ENCODE measurements around the gene DNAJB14. TPM values are rescaled to one million over a fixed set of nuclear protein-coding genes. Genes with fewer than 3 reads are reported as not detected.
A peak's percentile ranks its signal among the peaks of the same experiment; 100 is the strongest.

Gene DNAJB14
- total RNA-seq, 1 donor from 2014 or later, result 37.0 TPM

DNA sequence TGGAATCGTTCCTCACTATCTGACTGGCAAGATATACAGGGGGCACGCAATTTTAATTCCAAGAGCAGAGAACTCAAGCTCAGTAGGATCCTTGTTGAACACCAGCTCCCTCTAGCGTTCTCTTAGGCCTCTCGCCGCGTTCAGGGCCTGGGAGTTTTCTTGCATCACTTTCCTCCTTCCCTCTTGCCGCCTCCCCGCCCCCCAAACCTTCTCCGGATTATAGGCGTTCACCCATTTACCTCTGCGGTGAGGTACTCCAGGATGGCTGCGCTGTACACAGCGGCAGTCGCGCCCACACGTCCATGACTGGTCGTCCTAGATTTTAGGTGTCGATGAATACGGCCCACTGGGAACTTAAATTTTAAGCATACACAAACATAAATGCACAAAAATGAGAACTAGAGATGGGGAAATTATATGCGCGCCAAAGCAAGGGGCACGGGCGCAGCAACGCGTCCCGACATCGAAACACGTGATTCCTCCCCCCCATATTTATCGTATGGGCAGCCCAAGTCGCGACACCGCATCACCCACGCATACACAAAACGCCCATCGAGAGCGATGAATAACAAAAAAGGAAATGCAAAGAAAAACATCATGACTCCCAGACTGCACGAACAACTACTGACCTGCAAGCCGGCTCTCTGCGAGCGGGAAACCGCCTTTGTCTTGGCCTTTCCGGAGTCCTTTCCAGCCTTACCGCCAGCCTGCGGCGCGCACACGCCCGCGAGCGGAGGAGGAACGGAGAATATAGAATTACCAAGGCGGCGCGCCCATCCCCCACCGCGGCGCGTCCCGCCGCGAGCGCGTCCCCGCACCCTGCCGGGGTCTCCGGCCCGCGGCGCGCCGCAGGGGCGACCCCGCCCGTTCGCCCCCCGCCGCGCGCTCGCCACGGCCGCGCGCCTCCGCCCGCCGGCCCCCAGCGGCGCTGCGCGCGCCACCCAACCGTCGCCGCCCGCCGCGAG, 2.9 kb upstream of the DNAJB14 start:
- Mint-ChIP-seq H3K27ac (ENCODE audit: unreplicated experiment) (no peak overlapping the region), H3K36me3 (ENCODE audit: low read depth) (peaks cover 19% of the 10 kb centered on the region), H3K9me3 (no peaks in the 10 kb centered on the region), H3K4me1 (peaks cover 31% of the 10 kb centered on the region), H3K4me3 (no peak overlapping the region), H3K27me3 (ENCODE audit: low read depth) (peaks cover 6% of the 10 kb centered on the region)
- peak; percentile 81 for DNase-seq (ENCODE audit: low read depth, low spot score)
- TF ChIP-seq, protein P1, sequence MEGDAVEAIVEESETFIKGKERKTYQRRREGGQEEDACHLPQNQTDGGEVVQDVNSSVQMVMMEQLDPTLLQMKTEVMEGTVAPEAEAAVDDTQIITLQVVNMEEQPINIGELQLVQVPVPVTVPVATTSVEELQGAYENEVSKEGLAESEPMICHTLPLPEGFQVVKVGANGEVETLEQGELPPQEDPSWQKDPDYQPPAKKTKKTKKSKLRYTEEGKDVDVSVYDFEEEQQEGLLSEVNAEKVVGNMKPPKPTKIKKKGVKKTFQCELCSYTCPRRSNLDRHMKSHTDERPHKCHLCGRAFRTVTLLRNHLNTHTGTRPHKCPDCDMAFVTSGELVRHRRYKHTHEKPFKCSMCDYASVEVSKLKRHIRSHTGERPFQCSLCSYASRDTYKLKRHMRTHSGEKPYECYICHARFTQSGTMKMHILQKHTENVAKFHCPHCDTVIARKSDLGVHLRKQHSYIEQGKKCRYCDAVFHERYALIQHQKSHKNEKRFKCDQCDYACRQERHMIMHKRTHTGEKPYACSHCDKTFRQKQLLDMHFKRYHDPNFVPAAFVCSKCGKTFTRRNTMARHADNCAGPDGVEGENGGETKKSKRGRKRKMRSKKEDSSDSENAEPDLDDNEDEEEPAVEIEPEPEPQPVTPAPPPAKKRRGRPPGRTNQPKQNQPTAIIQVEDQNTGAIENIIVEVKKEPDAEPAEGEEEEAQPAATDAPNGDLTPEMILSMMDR (conservative IDR thresholded peaks at IDR 0.05), result peak; percentile 85

DNA sequence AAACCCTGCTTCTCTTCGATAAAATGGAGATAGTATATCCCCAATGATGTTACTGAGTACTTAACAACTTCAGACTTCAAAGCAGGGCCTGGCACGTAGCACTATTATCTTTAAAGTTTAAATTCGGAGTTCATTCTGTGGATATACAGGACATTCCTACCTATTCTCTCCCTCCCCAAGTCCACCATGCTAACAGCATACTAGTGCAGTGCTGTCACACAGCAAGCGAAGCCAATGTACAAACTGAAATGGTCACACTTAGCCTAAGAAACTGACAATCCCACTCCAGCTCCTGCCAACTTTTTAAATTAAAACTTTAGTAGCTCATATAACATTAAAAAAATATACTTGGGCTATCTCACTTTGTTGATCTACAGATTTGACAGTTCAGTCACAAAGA, 1.2 kb upstream of the DNAJB14 start:
- H3K4me3 Mint-ChIP-seq, result no peak overlapping the region
- H3K36me3 Mint-ChIP-seq (ENCODE audit: low read depth), result peaks cover 24% of the 10 kb centered on the region
- peaks cover 6% of the 10 kb centered on the region for H3K27me3 Mint-ChIP-seq (ENCODE audit: low read depth)
- peaks cover 46% of the 10 kb centered on the region for H3K4me1 Mint-ChIP-seq
- no peak for DNase-seq (ENCODE audit: low read depth, low spot score)
- TF ChIP-seq, protein P1 (conservative IDR thresholded peaks at IDR 0.05), result no peak
- no peaks in the 10 kb centered on the region for H3K9me3 Mint-ChIP-seq
- H3K27ac Mint-ChIP-seq (ENCODE audit: unreplicated experiment), result no peak overlapping the region

DNA sequence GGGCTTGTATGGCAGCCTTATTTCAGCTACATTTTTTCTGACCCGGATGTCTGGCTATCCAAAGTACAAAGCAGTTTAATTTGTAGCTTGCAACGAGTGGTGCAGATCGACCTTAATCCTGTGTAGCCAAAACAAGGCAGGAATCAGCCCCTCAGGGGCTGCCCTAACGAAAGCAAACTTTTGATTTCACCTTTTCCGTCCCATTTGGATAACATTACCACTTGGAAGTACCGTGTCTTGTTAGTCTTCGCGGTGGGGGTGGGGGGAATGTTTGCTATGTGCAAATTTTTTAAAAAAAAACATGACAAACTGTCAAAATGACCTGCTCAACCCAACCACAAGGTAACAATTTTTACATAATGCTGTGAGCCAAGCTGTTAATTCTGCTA, 766 bp upstream of the DNAJB14 start:
- H3K4me1 Mint-ChIP-seq, result peaks cover 47% of the 10 kb centered on the region
- no peak for DNase-seq (ENCODE audit: low read depth, low spot score)
- TF ChIP-seq, protein P1 (conservative IDR thresholded peaks at IDR 0.05), result no peak

DNA sequence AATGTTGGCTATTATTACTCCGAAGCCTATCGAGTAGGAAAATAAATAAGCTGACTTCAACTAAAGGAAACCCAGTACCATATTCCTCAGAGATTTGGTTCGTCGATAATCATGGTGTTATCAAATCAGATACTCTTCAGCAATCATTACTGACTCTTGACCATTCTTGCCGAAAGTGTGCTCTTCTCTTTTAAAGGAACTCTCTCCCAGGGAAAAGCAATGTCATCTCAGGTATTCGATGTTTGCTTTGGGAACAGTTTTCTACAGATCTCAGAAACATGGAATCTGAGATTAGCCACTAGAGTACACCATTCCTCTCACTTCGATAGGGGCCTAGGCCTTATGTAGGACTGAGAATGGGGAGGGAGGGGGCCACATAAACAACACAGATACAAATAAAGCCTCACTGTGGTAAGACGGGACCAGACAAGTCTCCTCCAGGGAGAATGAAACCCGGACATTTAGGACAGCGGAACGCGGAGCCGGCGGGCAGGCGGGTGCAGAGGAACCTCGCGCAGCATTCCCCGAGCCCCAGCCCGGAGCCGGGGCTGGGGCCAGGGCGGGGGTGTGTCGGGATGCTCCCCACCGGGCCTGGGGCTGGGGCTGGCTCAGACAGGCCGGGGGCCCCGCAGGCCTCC, 581 bp downstream of the DNAJB14 start:
- peaks cover 6% of the 10 kb centered on the region for H3K27me3 Mint-ChIP-seq (ENCODE audit: low read depth)
- peak overlapping the region; percentile 99 for H3K4me3 Mint-ChIP-seq
- peaks cover 47% of the 10 kb centered on the region for H3K4me1 Mint-ChIP-seq
- DNase-seq (ENCODE audit: low read depth, low spot score), result no peak
- H3K36me3 Mint-ChIP-seq (ENCODE audit: low read depth), result peaks cover 28% of the 10 kb centered on the region
- TF ChIP-seq, protein P1 (conservative IDR thresholded peaks at IDR 0.05), result no peak
- peak overlapping the region; percentile 98 for H3K27ac Mint-ChIP-seq (ENCODE audit: unreplicated experiment)
- no peaks in the 10 kb centered on the region for H3K9me3 Mint-ChIP-seq

More for the DNA sequence above, 766 bp upstream of the DNAJB14 start:
- Mint-ChIP-seq H3K36me3 (ENCODE audit: low read depth) (peaks cover 24% of the 10 kb centered on the region), H3K27me3 (ENCODE audit: low read depth) (peaks cover 6% of the 10 kb centered on the region), H3K9me3 (no peaks in the 10 kb centered on the region), H3K4me3 (no peak overlapping the region), H3K27ac (ENCODE audit: unreplicated experiment) (peak overlapping the region; percentile 96)

DNA sequence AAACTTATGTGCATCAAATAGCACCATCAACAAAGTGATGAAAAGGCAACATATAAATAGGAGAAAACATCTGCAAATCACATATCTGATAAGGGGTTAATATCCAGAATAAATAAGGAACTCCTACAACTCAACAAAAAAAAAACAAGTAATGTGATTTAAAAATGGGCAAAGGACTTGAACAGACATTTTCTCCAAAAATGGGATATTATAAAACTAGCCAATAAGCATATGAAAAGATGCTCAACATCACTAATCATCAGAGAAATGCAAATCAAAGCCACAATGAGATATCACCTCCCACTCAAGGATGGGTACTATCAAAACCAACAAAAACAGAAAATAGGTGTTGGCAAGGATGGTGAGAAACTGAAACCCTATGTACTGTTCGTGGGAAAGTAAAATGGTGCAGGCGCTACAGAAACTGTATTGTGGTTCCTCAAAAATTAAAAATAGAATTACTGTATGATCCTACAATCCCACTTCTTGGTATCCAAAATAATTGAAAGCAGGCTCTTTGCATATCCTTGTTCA, 2.4 kb downstream of the DNAJB14 start:
- Mint-ChIP-seq H3K27ac (ENCODE audit: unreplicated experiment) (no peak overlapping the region), H3K27me3 (ENCODE audit: low read depth) (peaks cover 6% of the 10 kb centered on the region), H3K36me3 (ENCODE audit: low read depth) (peaks cover 33% of the 10 kb centered on the region), H3K4me3 (peak overlapping the region; percentile 44), H3K4me1 (peaks cover 47% of the 10 kb centered on the region), H3K9me3 (no peaks in the 10 kb centered on the region)
- DNase-seq (ENCODE audit: low read depth, low spot score), result no peak
- TF ChIP-seq, protein P1 (conservative IDR thresholded peaks at IDR 0.05), result no peak
